Kidney (tissue), 14 donors: Measurements from ENCODE around the gene GOLGA1. TPM values are rescaled to one million over a fixed set of nuclear protein-coding genes. Genes with fewer than 3 reads are reported as not detected.
"Not testable (repeated sequence)": the region's sequence is repeated elsewhere in the genome, so short reads cannot be mapped to it uniquely, and the experiment has no call there.

Source experiments
- DNase-seq, 5 donors: peaks; one replicate each; pipeline ENCODE4 v3.0.0-alpha.2; 2013 to 2020
- FAIRE-seq: peaks from 2 replicates; lab custom pipeline; 2012; peaks lifted over from hg19 to GRCh38; lab: Jason Lieb, UNC
- H3K27ac ChIP-seq, 2 donors: one replicate each; pipeline ENCODE4 v1.7.0; 2013; ENCODE audit warnings: low read depth in 2 of 2, low read length in 2 of 2, inconsistent platforms in 1 of 2
- H3K27me3 ChIP-seq: one replicate; pipeline ENCODE4 v1.7.1; 2013; ENCODE audit warnings: low read length, inconsistent platforms; ENCODE audit not compliant: control insufficient read depth, insufficient read depth
- H3K36me3 ChIP-seq, 3 donors: one replicate each; pipeline versions ENCODE4 v1.7.0 to v1.7.1; 2013; ENCODE audit warnings: low read length in 3 of 3, control low read depth in 1 of 3, inconsistent platforms in 1 of 3; ENCODE audit not compliant: insufficient read depth in 3 of 3, control insufficient read depth in 2 of 3
- H3K4me1 ChIP-seq, 3 donors: one replicate each; pipeline versions ENCODE4 v1.7.0 to v1.7.1; 2013; ENCODE audit warnings: low read length in 3 of 3, inconsistent platforms in 1 of 3, low read depth in 1 of 3; ENCODE audit not compliant: control insufficient read depth in 2 of 3, insufficient read depth in 2 of 3
- H3K4me3 ChIP-seq, 3 donors: one replicate each; pipeline versions ENCODE4 v1.7.0 to v1.8.1; 2013; ENCODE audit warnings: low read length in 3 of 3, control low read depth in 1 of 3, inconsistent platforms in 1 of 3
- H3K9ac ChIP-seq, 3 donors: one replicate each; pipeline versions ENCODE4 v1.7.0 to v1.7.1; 2013; ENCODE audit warnings: low read length in 3 of 3, control low read depth in 1 of 3, inconsistent platforms in 1 of 3
- H3K9me3 ChIP-seq, 3 donors: one replicate each; pipeline versions ENCODE4 v1.7.0 to v1.7.1; 2013; ENCODE audit warnings: low read length in 3 of 3, control low read depth in 1 of 3, inconsistent platforms in 1 of 3; ENCODE audit not compliant: control insufficient read depth in 2 of 3, insufficient read depth in 1 of 3
- CTCF ChIP-seq: IDR thresholded peaks from 3 replicates; pipeline ENCODE4 v1.5.1; 2012; ENCODE audit warnings: mild to moderate bottlenecking, moderate library complexity, borderline replicate concordance; ENCODE audit not compliant: insufficient read depth; ENCODE audit errors: extremely low read depth
- intact Hi-C: fragments of 100-400 bp; cut with DNase I; formaldehyde crosslinking; loops from one replicate; pipeline ENCODE4 v1.11.1; 2022
- polyA plus RNA-seq: library from polyadenylated mRNA; stranded (reverse); fragments of 350-450 nt; fragmentation: Illumina TruSeq; extraction: RNeasy Lipid Tissue Mini Kit (QIAGEN cat#74804); gene quantifications from one replicate; pipeline ENCODE4 v1.2.3, GENCODE V29; 2014; ENCODE audit warnings: low read depth, low replicate concordance; ENCODE audit not compliant: insufficient read depth
- total RNA-seq: library from RNA; stranded (reverse); fragmentation: NEBNext Ultra II Directional; extraction: Animal tissue kit (Norgen Biotek cat#: 25700); gene quantifications from one replicate; pipeline ENCODE4 v1.2.1, GENCODE V29; 2021
- donor health status: control.
- donor health status: control.
- donor health status: control.
- donor health status: control.
- donor health status: control.
- donor health status: DM: yes; HTN: yes; CAD: no.
- donor health status: Normal renal cell carcinoma (clear cell type).

The GOLGA1 gene
- total and polyA plus RNA-seq, 2 donors from 2014 or later: 6.2 to 21.0 TPM

GRCh38 chr9:124852121-124852828 is 88.6 kb downstream of the GOLGA1 start:
- Histone ChIP-seq H3K27ac (no peak overlapping the region), H3K9ac (peak overlapping the region in 1 of 3 donors; percentile 37), H3K36me3 (peaks cover 0 to 5% (median under 1%) of the 10 kb centered on the region in 3 donors), H3K27me3 (no peaks in the 10 kb centered on the region), H3K4me1 (peaks cover 0 to 10% (median 0%) of the 10 kb centered on the region in 3 donors), H3K9me3 (no peaks in the 10 kb centered on the region), H3K4me3 (peak overlapping the region in 2 of 3 donors; percentile 33 to 43)
- DNase-seq: no peak
- TF ChIP-seq CTCF: no peak
- intact Hi-C loops: loop anchor here (5.0 kb wide), 1 partner anchor 75 kb away; the partner anchor contains the start of gene OLFML2A
- FAIRE-seq: no peak

- intact Hi-C loops: loop anchor here (5.0 kb wide), 1 partner anchor 72 kb away; the partner anchor contains the start of gene OLFML2A
- no peak overlapping the region for H3K27ac ChIP-seq
- DNase-seq: peak in 3 of 5 donors; percentile 19 to 79 (median 49)
- no peak overlapping the region for H3K4me3 ChIP-seq
- no peak for TF ChIP-seq CTCF
- no peaks in the 10 kb centered on the region for H3K27me3 ChIP-seq
- peaks cover 0 to 10% (median 0%) of the 10 kb centered on the region in 3 donors for H3K4me1 ChIP-seq
- H3K9ac ChIP-seq: no peak overlapping the region
- no peaks in the 10 kb centered on the region for H3K9me3 ChIP-seq
- H3K36me3 ChIP-seq: no peaks in the 10 kb centered on the region
- no peak for FAIRE-seq
These were observed 91.1 kb downstream of the GOLGA1 start for GRCh38 chr9:124849801-124850200.

DNA sequence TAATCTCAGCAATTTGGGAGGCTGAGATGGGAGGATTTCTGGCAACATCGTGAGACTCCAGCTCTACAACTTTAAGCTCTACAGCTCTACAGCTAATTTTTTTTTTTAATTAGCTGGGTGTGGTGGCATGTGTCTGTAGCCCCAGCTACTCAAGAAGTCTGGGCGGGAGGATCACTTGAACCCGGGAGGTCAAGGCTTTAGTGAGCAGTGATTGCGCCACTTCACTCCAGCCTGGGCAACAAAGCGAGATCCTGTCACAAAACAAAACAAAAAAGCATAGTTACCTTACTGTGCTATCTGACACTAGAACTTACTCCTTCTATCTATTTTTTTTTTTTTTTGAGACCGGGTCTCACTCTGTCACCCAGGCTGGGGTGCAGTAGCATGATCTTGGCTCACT is 93.9 kb downstream of the GOLGA1 start:
- intact Hi-C loops: no loop called here
- H3K9ac ChIP-seq: no peak overlapping the region
- no peak overlapping the region for H3K27ac ChIP-seq
- no peak for FAIRE-seq
- TF ChIP-seq CTCF: no peak
- DNase-seq: peak in 1 of 5 donors; percentile 1
- H3K36me3 ChIP-seq: no peaks in the 10 kb centered on the region
- no peaks in the 10 kb centered on the region for H3K4me1 ChIP-seq
- H3K27me3 ChIP-seq: no peaks in the 10 kb centered on the region
- no peak overlapping the region for H3K4me3 ChIP-seq
- H3K9me3 ChIP-seq: no peaks in the 10 kb centered on the region

GRCh38 chr9:124846467-124846866 is 94.4 kb downstream of the GOLGA1 start:
- DNase-seq: peak in 1 of 5 donors; percentile 10
- H3K9ac ChIP-seq, H3K9me3 ChIP-seq, H3K27ac ChIP-seq, intact Hi-C loops, FAIRE-seq, H3K36me3 ChIP-seq, H3K4me3 ChIP-seq, H3K27me3 ChIP-seq, H3K4me1 ChIP-seq: not testable (repeated sequence)
